HEK293 (cell line): ENCODE data around the gene UFC1.

Source experiments
- ATF2 ChIP-seq: fragments of 450-650 bp; formaldehyde crosslinking; IDR thresholded peaks from 2 replicates; pipeline ENCODE4 v1.5.1; 2016; ENCODE audit warnings: missing biosample characterization, missing genetic modification characterization, low read depth
- GLI2 ChIP-seq: fragments of 450-650 bp; formaldehyde crosslinking; IDR thresholded peaks from 2 replicates; pipeline ENCODE4; 2017; ENCODE audit warnings: missing biosample characterization, missing genetic modification characterization, low read depth, borderline replicate concordance
- HIC1 ChIP-seq: fragments of 450-650 bp; formaldehyde crosslinking; IDR thresholded peaks from 2 replicates; pipeline ENCODE4 v1.5.1; 2016; ENCODE audit warnings: missing biosample characterization, missing genetic modification characterization
- KLF9 ChIP-seq: fragments of 450-650 bp; formaldehyde crosslinking; IDR thresholded peaks from 2 replicates; pipeline ENCODE4 v1.5.1; 2016; ENCODE audit warnings: missing biosample characterization, missing genetic modification characterization, low read depth
- MEIS1 ChIP-seq: sonication (generic); formaldehyde crosslinking; IDR thresholded peaks from 2 replicates; pipeline ENCODE4 v1.8.1; 2022; ENCODE audit warnings: missing genetic modification reagents, mild to moderate bottlenecking, borderline replicate concordance
- REST ChIP-seq: fragments of 450-650 bp; formaldehyde crosslinking; IDR thresholded peaks from 2 replicates; pipeline ENCODE4 v1.5.1; 2016; ENCODE audit warnings: missing biosample characterization, missing genetic modification characterization
- TCF7L2 ChIP-seq: IDR thresholded peaks from 2 replicates; pipeline ENCODE4 v1.6.1; 2011; ENCODE audit warnings: low read depth, mild to moderate bottlenecking, inconsistent platforms, low read length, moderate library complexity, borderline replicate concordance
- YY1 ChIP-seq: fragments of 450-650 bp; formaldehyde crosslinking; IDR thresholded peaks from 2 replicates; pipeline ENCODE4 v1.5.1; 2018; ENCODE audit warnings: missing biosample characterization, missing genetic modification characterization
- ZBTB21 ChIP-seq: fragments of 450-650 bp; formaldehyde crosslinking; IDR thresholded peaks from 2 replicates; pipeline ENCODE4 v1.5.1; 2017; ENCODE audit warnings: missing biosample characterization, missing genetic modification characterization
- ZFP41 ChIP-seq: fragments of 450-650 bp; formaldehyde crosslinking; IDR thresholded peaks from 2 replicates; pipeline ENCODE4 v1.5.1; 2016; ENCODE audit warnings: missing biosample characterization, missing genetic modification characterization, borderline replicate concordance
- ZNF121 ChIP-seq: fragments of 450-650 bp; formaldehyde crosslinking; IDR thresholded peaks from 2 replicates; pipeline ENCODE4 v1.5.1; 2016; ENCODE audit warnings: missing biosample characterization, missing genetic modification characterization
- ZNF16 ChIP-seq: fragments of 450-650 bp; formaldehyde crosslinking; IDR thresholded peaks from 2 replicates; pipeline ENCODE4 v1.5.1; 2016; ENCODE audit warnings: low read depth, missing biosample characterization, missing genetic modification characterization
- ZNF18 ChIP-seq: fragments of 450-650 bp; formaldehyde crosslinking; IDR thresholded peaks from 2 replicates; pipeline ENCODE4 v1.5.1; 2016; ENCODE audit warnings: missing biosample characterization, missing genetic modification characterization
- ZNF280C ChIP-seq: fragments of 450-650 bp; formaldehyde crosslinking; IDR thresholded peaks from 2 replicates; pipeline ENCODE4 v1.5.1; 2016; ENCODE audit warnings: missing biosample characterization, missing genetic modification characterization
- ZNF391 ChIP-seq: fragments of 450-650 bp; formaldehyde crosslinking; IDR thresholded peaks from 2 replicates; pipeline ENCODE4 v1.5.1; 2016; ENCODE audit warnings: low read depth, missing biosample characterization, missing genetic modification characterization, borderline replicate concordance
- ZNF394 ChIP-seq: fragments of 450-650 bp; formaldehyde crosslinking; IDR thresholded peaks from 2 replicates; pipeline ENCODE4 v1.5.1; 2016; ENCODE audit warnings: missing biosample characterization, missing genetic modification characterization, mild to moderate bottlenecking, moderate library complexity, borderline replicate concordance
- ZNF433 ChIP-seq: fragments of 450-650 bp; formaldehyde crosslinking; IDR thresholded peaks from 2 replicates; pipeline ENCODE4 v1.5.1; 2016; ENCODE audit warnings: missing biosample characterization, missing genetic modification characterization, low read depth
- ZNF473 ChIP-seq: fragments of 450-650 bp; formaldehyde crosslinking; IDR thresholded peaks from 2 replicates; pipeline ENCODE4 v1.5.1; 2017; ENCODE audit warnings: missing biosample characterization, missing genetic modification characterization
- ZNF501 ChIP-seq: fragments of 450-650 bp; formaldehyde crosslinking; IDR thresholded peaks from 2 replicates; pipeline ENCODE4 v1.5.1; 2016; ENCODE audit warnings: missing biosample characterization, missing genetic modification characterization
- ZNF580 ChIP-seq: fragments of 450-650 bp; formaldehyde crosslinking; IDR thresholded peaks from 2 replicates; pipeline ENCODE4 v1.5.1; 2016; ENCODE audit warnings: missing biosample characterization, missing genetic modification characterization
- ZNF585B ChIP-seq: fragments of 450-650 bp; formaldehyde crosslinking; IDR thresholded peaks from 2 replicates; pipeline ENCODE4 v1.5.1; 2016; ENCODE audit warnings: missing biosample characterization, missing genetic modification characterization
- ZNF610 ChIP-seq: fragments of 450-650 bp; formaldehyde crosslinking; IDR thresholded peaks from 2 replicates; pipeline ENCODE4 v1.5.1; 2016; ENCODE audit warnings: missing biosample characterization, missing genetic modification characterization, borderline replicate concordance
- ZNF664 ChIP-seq: fragments of 450-650 bp; formaldehyde crosslinking; IDR thresholded peaks from 2 replicates; pipeline ENCODE4 v1.5.1; 2016; ENCODE audit warnings: missing biosample characterization, missing genetic modification characterization
- ZNF670 ChIP-seq: fragments of 450-650 bp; formaldehyde crosslinking; IDR thresholded peaks from 2 replicates; pipeline ENCODE4 v1.5.1; 2016; ENCODE audit warnings: missing biosample characterization, missing genetic modification characterization, low read depth
- ZNF747 ChIP-seq: fragments of 450-650 bp; formaldehyde crosslinking; IDR thresholded peaks from 2 replicates; pipeline ENCODE4 v1.5.1; 2016; ENCODE audit warnings: missing biosample characterization, missing genetic modification characterization
- ZSCAN30 ChIP-seq: fragments of 450-650 bp; IDR thresholded peaks from 2 replicates; pipeline ENCODE4 v1.5.1; 2018; ENCODE audit warnings: missing biosample characterization, mild to moderate bottlenecking, missing genetic modification characterization, moderate library complexity

Gene UFC1

GRCh38 chr1:161131523-161132409 is 22.0 kb upstream of the UFC1 start (continued):
- TF ChIP-seq GLI2 (tag by site-specific recombination) (no peak), ZNF473 (no peak; the same call in 1 of the 2 replicates), ZNF664 (tag by site-specific recombination) (no peak), ZNF280C (tag by site-specific recombination) (no peak), ZNF580 (no peak), ZNF670 (tag by site-specific recombination) (no peak), YY1 (no peak), ZNF610 (tag by site-specific recombination) (0 out of 2 replicates have a peak, but pooled peaks have one; percentile 66), ATF2 (no peak), KLF9 (tag by site-specific recombination) (peak; percentile 93), ZFP41 (tag by site-specific recombination) (no peak), ZNF18 (tag by site-specific recombination) (peak; percentile 69; the same call in 1 of the 2 replicates), ZSCAN30 (tag by site-specific recombination) (no peak), ZNF585B (peak; percentile 7; the same call in 1 of the 2 replicates), ZNF121 (tag by site-specific recombination) (no peak; the same call in 1 of the 2 replicates), HIC1 (tag by site-specific recombination) (peak; percentile 82; the same call in 1 of the 2 replicates), ZNF747 (no peak; the same call in 1 of the 2 replicates), ZNF391 (tag by site-specific recombination) (peak; percentile 48), ZNF433 (tag by site-specific recombination) (no peak), ZNF501 (tag by site-specific recombination) (no peak; the same call in none of the 2 replicates), MEIS1 (CRISPR knock-in tag) (no peak), ZNF16 (tag by site-specific recombination) (peak; percentile 5; the same call in 1 of the 2 replicates), ZNF394 (peak; percentile 18; the same call in 1 of the 2 replicates), REST (tag by site-specific recombination) (no peak; the same call in 1 of the 2 replicates), ZBTB21 (tag by site-specific recombination) (peak; percentile 32; the same call in 1 of the 2 replicates), TCF7L2 (no peak)
